Astrocyte (in vitro differentiated cells and primary cell): ENCODE results near the gene LRGUK. TPM values are rescaled to one million over a fixed set of nuclear protein-coding genes. Genes with fewer than 3 reads are reported as not detected.
"Not testable (repeated sequence)": the region's sequence is repeated elsewhere in the genome, so short reads cannot be mapped to it uniquely, and the experiment has no call there.

ENCODE experiments used
- DNase-seq: peaks from one replicate; pipeline ENCODE4 v3.0.0-alpha.2; 2010; ENCODE audit warnings: low read depth
- FAIRE-seq: peaks from 2 replicates; lab custom pipeline; 2011; peaks lifted over from hg19 to GRCh38; lab: Jason Lieb, UNC
- H2AFZ ChIP-seq: 2 replicates; pipeline ENCODE4 v1.6.0; 2012; ENCODE audit warnings: low read depth, low read length, inconsistent platforms
- H3K27ac ChIP-seq: 2 replicates; pipeline ENCODE4 v1.5.1; 2011; ENCODE audit warnings: low read depth, low read length, inconsistent platforms
- H3K27me3 ChIP-seq: 2 replicates; pipeline ENCODE4 v1.6.0; 2011; ENCODE audit warnings: low read length, inconsistent platforms; ENCODE audit not compliant: insufficient read depth
- H3K36me3 ChIP-seq: 2 replicates; pipeline ENCODE4 v1.5.1; 2011; ENCODE audit warnings: low read length, inconsistent platforms; ENCODE audit not compliant: insufficient read depth
- H3K4me1 ChIP-seq: 2 replicates; pipeline ENCODE4 v1.5.1; 2011; ENCODE audit warnings: low read length, inconsistent platforms; ENCODE audit not compliant: insufficient read depth
- H3K4me2 ChIP-seq: 2 replicates; pipeline ENCODE4 v1.6.0; 2012; ENCODE audit warnings: low read length, inconsistent platforms
- H3K4me3 ChIP-seq: 2 replicates; pipeline ENCODE4 v1.5.1; 2011; ENCODE audit warnings: low read depth, mild to moderate bottlenecking, low read length, inconsistent platforms; ENCODE audit not compliant: insufficient read depth
- H3K79me2 ChIP-seq: 2 replicates; pipeline ENCODE4 v1.6.0; 2012; ENCODE audit warnings: mild to moderate bottlenecking, low read length, inconsistent platforms; ENCODE audit not compliant: insufficient read depth
- H3K9ac ChIP-seq: 2 replicates; pipeline ENCODE4 v1.6.0; 2012; ENCODE audit warnings: mild to moderate bottlenecking, low read length, inconsistent platforms
- H3K9me3 ChIP-seq: 2 replicates; pipeline ENCODE4 v1.5.1; 2012; ENCODE audit warnings: low read depth, mild to moderate bottlenecking, low read length, inconsistent platforms; ENCODE audit not compliant: insufficient read depth
- H4K20me1 ChIP-seq: 2 replicates; pipeline ENCODE4 v1.6.0; 2012; ENCODE audit warnings: low read length, inconsistent platforms; ENCODE audit not compliant: insufficient read depth
- H3K27ac Mint-ChIP-seq: one replicate; pipeline ENCODE4 v1.8.0; 2021; ENCODE audit warnings: mild to moderate bottlenecking, mixed read lengths; ENCODE audit not compliant: unreplicated experiment
- H3K27me3 Mint-ChIP-seq: one replicate; pipeline ENCODE4 v1.8.0; 2021; ENCODE audit warnings: low read depth, mixed read lengths; ENCODE audit not compliant: unreplicated experiment
- H3K36me3 Mint-ChIP-seq: one replicate; pipeline ENCODE4 v1.8.0; 2021; ENCODE audit warnings: low read depth, mixed read lengths; ENCODE audit not compliant: unreplicated experiment
- H3K4me1 Mint-ChIP-seq: one replicate; pipeline ENCODE4 v1.8.0; 2021; ENCODE audit warnings: low read depth, mixed read lengths; ENCODE audit not compliant: unreplicated experiment
- H3K4me3 Mint-ChIP-seq: one replicate; pipeline ENCODE4 v1.8.0; 2021; ENCODE audit warnings: mild to moderate bottlenecking, moderate library complexity, mixed read lengths; ENCODE audit not compliant: unreplicated experiment
- H3K9me3 Mint-ChIP-seq: one replicate; pipeline ENCODE4 v1.8.0; 2021; ENCODE audit warnings: mild to moderate bottlenecking, mixed read lengths; ENCODE audit not compliant: unreplicated experiment
- EZH2 ChIP-seq: IDR thresholded peaks from 2 replicates; pipeline ENCODE4 v1.6.1; 2012; ENCODE audit warnings: mild to moderate bottlenecking, low read length, inconsistent platforms; ENCODE audit not compliant: insufficient read depth
- total RNA-seq: library from RNA; stranded (reverse); gene quantifications from 2 replicates; pipeline ENCODE4 v1.2.1, GENCODE V29; 2021
- TF ChIP-seq, protein P1 (sequence below): IDR thresholded peaks from 2 replicates; pipeline ENCODE4 v1.5.1; 2011; ENCODE audit warnings: low read depth, mild to moderate bottlenecking, inconsistent platforms, low read length, moderate library complexity; ENCODE audit not compliant: insufficient read depth

LRGUK gene
- total RNA-seq, 1 donor from 2014 or later, result 0.64 TPM

DNA sequence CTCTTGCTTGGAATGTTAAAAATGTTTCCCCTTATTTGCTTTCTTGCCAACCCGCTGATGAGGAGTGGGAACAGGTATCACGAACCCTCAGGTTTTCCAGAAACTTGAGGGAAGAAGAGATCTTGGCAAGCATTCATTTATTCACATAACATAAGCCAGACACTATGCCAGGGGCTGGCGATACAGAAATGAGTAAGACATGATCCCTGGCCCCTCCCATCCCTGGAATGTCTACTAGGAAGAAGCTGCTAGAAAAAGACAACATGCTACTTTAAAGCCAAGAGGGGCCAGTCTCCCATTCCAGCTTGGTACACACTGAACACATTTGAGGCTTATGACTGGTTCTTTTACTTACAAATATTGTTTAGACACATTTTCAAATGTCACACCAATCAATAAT, 163.1 kb downstream of the LRGUK start:
- H3K27ac ChIP-seq, result no peak overlapping the region
- H3K4me2 ChIP-seq, result no peak overlapping the region
- TF ChIP-seq, protein P1, sequence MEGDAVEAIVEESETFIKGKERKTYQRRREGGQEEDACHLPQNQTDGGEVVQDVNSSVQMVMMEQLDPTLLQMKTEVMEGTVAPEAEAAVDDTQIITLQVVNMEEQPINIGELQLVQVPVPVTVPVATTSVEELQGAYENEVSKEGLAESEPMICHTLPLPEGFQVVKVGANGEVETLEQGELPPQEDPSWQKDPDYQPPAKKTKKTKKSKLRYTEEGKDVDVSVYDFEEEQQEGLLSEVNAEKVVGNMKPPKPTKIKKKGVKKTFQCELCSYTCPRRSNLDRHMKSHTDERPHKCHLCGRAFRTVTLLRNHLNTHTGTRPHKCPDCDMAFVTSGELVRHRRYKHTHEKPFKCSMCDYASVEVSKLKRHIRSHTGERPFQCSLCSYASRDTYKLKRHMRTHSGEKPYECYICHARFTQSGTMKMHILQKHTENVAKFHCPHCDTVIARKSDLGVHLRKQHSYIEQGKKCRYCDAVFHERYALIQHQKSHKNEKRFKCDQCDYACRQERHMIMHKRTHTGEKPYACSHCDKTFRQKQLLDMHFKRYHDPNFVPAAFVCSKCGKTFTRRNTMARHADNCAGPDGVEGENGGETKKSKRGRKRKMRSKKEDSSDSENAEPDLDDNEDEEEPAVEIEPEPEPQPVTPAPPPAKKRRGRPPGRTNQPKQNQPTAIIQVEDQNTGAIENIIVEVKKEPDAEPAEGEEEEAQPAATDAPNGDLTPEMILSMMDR, result no peak
- TF ChIP-seq EZH2, result no peak
- peaks cover 3% of the 10 kb centered on the region for H3K27me3 ChIP-seq
- Mint-ChIP-seq H3K4me3 (no peak overlapping the region), H3K36me3 (peaks cover 13% of the 10 kb centered on the region), H3K9me3 (no peaks in the 10 kb centered on the region), H3K4me1 (peaks cover 4% of the 10 kb centered on the region), H3K27me3 (no peaks in the 10 kb centered on the region), H3K27ac (no peak overlapping the region)
- H4K20me1 ChIP-seq, result no peaks in the 10 kb centered on the region
- H3K79me2 ChIP-seq, result no peaks in the 10 kb centered on the region
- H3K4me1 ChIP-seq, result no peaks in the 10 kb centered on the region
- H3K9ac ChIP-seq, result no peak overlapping the region
- FAIRE-seq (no peak), DNase-seq (peak; percentile 13)
- peaks cover 12% of the 10 kb centered on the region for H3K36me3 ChIP-seq
- no peak overlapping the region for H3K4me3 ChIP-seq
- no peak overlapping the region for H2AFZ ChIP-seq
- H3K9me3 ChIP-seq, result no peaks in the 10 kb centered on the region

GRCh38 chr7:134293002-134293740, 166.0 kb downstream of the LRGUK start:
- no peaks in the 10 kb centered on the region for H3K27me3 Mint-ChIP-seq
- no peak overlapping the region for H3K9ac ChIP-seq
- H3K4me3 Mint-ChIP-seq, result no peak overlapping the region
- no peaks in the 10 kb centered on the region for H3K4me1 ChIP-seq
- no peaks in the 10 kb centered on the region for H3K9me3 Mint-ChIP-seq
- H3K4me3 ChIP-seq, result no peak overlapping the region
- no peaks in the 10 kb centered on the region for H3K27me3 ChIP-seq
- H2AFZ ChIP-seq, result no peak overlapping the region
- DNase-seq (no peak), FAIRE-seq (no peak)
- no peak overlapping the region for H3K4me2 ChIP-seq
- no peaks in the 10 kb centered on the region for H4K20me1 ChIP-seq
- H3K36me3 Mint-ChIP-seq, result peaks cover 19% of the 10 kb centered on the region
- H3K9me3 ChIP-seq, result no peaks in the 10 kb centered on the region
- no peak overlapping the region for H3K27ac ChIP-seq
- H3K79me2 ChIP-seq, result no peaks in the 10 kb centered on the region
- peaks cover 22% of the 10 kb centered on the region for H3K36me3 ChIP-seq
- H3K4me1 Mint-ChIP-seq, result peaks cover 4% of the 10 kb centered on the region
- TF ChIP-seq EZH2, result no peak
- TF ChIP-seq, protein P1, result no peak
- no peak overlapping the region for H3K27ac Mint-ChIP-seq

GRCh38 chr7:134295982-134296381, 168.8 kb downstream of the LRGUK start:
- peaks cover 30% of the 10 kb centered on the region for H3K36me3 ChIP-seq

More at GRCh38 chr7:134295982-134296381, 168.8 kb downstream of the LRGUK start:
- not testable (repeated sequence) for H2AFZ ChIP-seq, DNase-seq, H3K4me1 Mint-ChIP-seq, H3K4me3 Mint-ChIP-seq, H3K4me1 ChIP-seq, H3K9me3 Mint-ChIP-seq, H4K20me1 ChIP-seq, H3K9me3 ChIP-seq, H3K27me3 ChIP-seq, H3K27ac ChIP-seq, H3K9ac ChIP-seq, H3K27me3 Mint-ChIP-seq, H3K79me2 ChIP-seq, FAIRE-seq, H3K4me3 ChIP-seq, H3K27ac Mint-ChIP-seq, H3K4me2 ChIP-seq
- peaks cover 19% of the 10 kb centered on the region for H3K36me3 Mint-ChIP-seq
